HEK293T (cell line): Measurements from ENCODE around the gene HGD.

Source experiments
- ELF4 ChIP-seq: fragments of 450-650 bp; IDR thresholded peaks from 2 replicates; pipeline ENCODE4 v1.6.1; 2017; ENCODE audit warnings: antibody characterized with exemption
- FOXA1 ChIP-seq: fragments of 450-650 bp; IDR thresholded peaks from 2 replicates; pipeline ENCODE4 v1.6.1; 2016; ENCODE audit warnings: mild to moderate bottlenecking
- FOXM1 ChIP-seq: fragments of 450-650 bp; IDR thresholded peaks from 2 replicates; pipeline ENCODE4 v1.6.1; 2017; ENCODE audit warnings: mild to moderate bottlenecking, borderline replicate concordance

GRCh38 chr3:120713262-120713661 is 31.2 kb upstream of the HGD start:
- TF ChIP-seq ELF4 (no peak), FOXM1 (no peak), FOXA1 (no peak)
